ENCODE results near the gene GEMIN5. TPM values are rescaled to one million over a fixed set of nuclear protein-coding genes. Genes with fewer than 3 reads are reported as not detected.
"Not testable (repeated sequence)": the region's sequence is repeated elsewhere in the genome, so short reads cannot be mapped to it uniquely, and the experiment has no call there.

Gene GEMIN5
- total and polyA plus RNA-seq, 10 donors: 3.2 to 16.1 (median 13.8) TPM

DNA sequence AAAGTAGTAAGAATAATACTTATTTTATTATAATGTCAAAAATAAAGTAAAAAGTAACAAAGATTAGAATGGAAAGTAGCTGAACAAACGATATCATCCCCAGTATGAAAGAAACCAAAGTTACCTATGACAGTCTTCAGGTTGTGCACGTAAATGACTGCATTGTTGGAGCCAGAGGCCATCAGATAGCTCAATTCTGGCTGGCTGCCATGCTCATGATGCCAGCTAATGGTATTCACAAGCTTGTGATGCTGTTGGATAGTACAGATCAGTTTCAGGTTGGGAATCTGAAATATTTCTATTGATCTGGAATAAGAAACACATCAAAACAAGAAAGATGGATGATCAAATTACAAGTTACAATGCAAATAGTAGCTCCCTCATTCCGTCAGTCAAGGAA, 21.1 kb downstream of the GEMIN5 start:
- intact Hi-C loops (cut with DNase I; ENCODE audit: low total_unique reads): no loop called here
- no peaks in the 10 kb centered on the region for H3K9me3 ChIP-seq
- H3K27me3 ChIP-seq (replicated peaks in 1 of 7): no peaks in the 10 kb centered on the region
- H3K4me1 ChIP-seq: no peaks in the 10 kb centered on the region
- WGBS, 5 donors: 87 to 93% (median 92%) methylated on average over 3 of the region's 3 CpGs
- H3K36me3 ChIP-seq: peaks cover 3 to 100% (median 79%) of the 10 kb centered on the region in 6 donors
- TF ChIP-seq, protein P1, sequence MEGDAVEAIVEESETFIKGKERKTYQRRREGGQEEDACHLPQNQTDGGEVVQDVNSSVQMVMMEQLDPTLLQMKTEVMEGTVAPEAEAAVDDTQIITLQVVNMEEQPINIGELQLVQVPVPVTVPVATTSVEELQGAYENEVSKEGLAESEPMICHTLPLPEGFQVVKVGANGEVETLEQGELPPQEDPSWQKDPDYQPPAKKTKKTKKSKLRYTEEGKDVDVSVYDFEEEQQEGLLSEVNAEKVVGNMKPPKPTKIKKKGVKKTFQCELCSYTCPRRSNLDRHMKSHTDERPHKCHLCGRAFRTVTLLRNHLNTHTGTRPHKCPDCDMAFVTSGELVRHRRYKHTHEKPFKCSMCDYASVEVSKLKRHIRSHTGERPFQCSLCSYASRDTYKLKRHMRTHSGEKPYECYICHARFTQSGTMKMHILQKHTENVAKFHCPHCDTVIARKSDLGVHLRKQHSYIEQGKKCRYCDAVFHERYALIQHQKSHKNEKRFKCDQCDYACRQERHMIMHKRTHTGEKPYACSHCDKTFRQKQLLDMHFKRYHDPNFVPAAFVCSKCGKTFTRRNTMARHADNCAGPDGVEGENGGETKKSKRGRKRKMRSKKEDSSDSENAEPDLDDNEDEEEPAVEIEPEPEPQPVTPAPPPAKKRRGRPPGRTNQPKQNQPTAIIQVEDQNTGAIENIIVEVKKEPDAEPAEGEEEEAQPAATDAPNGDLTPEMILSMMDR (IDR thresholded peaks at IDR 0.05 in 8 of 11, conservative IDR thresholded peaks at IDR 0.05 in 3 of 11): no peak
- TF ChIP-seq POLR2A (IDR thresholded peaks at IDR 0.05): no peak
- TF ChIP-seq POLR2AphosphoS5 (IDR thresholded peaks at IDR 0.05): no peak
- no peak overlapping the region for H3K27ac ChIP-seq
- no peak for DNase-seq
- no peak overlapping the region for H3K4me3 ChIP-seq

DNA sequence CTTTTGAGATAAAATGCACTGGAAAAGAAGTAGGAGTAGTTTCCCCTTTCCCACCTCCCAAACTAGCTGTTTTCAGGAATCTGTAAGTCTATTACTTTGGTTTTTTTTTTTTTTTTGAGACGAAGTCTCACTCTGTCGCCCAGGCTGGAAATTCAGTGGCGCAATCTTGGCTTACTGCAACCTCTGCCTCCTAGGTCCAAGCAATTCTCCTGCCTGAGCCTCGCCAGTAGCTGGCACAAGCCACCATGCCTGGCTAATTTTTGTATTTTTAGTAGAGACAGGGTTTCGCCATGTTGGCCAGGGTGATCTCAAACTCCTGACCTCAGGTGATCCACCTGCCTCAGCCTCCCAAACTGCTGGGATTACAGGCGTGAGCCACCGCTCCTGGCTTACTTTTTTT, 32.4 kb downstream of the GEMIN5 start:
- H3K4me1 ChIP-seq; H3K4me3 ChIP-seq; H3K27ac ChIP-seq; H3K9me3 ChIP-seq; H3K27me3 ChIP-seq (replicated peaks in 1 of 7); intact Hi-C loops (cut with DNase I; ENCODE audit: low total_unique reads); DNase-seq: not testable (repeated sequence)
- peaks cover 6 to 100% (median 79%) of the 10 kb centered on the region in 6 donors for H3K36me3 ChIP-seq
- WGBS, 5 donors: 84 to 90% (median 88%) methylated on average over 7 of the region's 7 CpGs

DNA sequence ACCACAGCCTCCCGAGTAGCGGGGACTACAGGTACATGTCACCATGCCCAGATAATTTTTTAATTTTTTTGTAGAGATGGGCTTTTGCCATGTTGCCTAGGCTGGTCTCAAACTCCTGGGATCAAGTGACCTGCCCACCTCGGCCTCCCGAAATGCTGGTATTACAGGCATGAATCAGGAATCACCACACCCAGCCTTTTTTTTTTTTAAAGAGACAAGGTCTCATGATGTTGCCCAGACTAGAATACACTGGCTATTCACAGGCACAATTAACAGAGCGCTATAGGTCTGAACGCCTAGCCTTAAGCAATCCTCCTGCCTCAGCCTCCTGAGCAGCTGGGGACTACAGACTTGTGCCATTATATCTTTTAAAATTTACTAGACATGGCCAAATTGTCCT, 36.1 kb downstream of the GEMIN5 start:
- Histone ChIP-seq H3K36me3 (peaks cover 9 to 100% (median 90%) of the 10 kb centered on the region in 6 donors), H3K9me3 (no peaks in the 10 kb centered on the region), H3K4me1 (no peaks in the 10 kb centered on the region), H3K27me3 (replicated peaks in 1 of 7) (no peaks in the 10 kb centered on the region), H3K4me3 (no peak overlapping the region), H3K27ac (no peak overlapping the region)
- WGBS, 5 donors: 92 to 97% (median 94%) methylated on average over 6 of the region's 6 CpGs
- no peak for TF ChIP-seq POLR2AphosphoS5 (IDR thresholded peaks at IDR 0.05)
- no peak for TF ChIP-seq POLR2A (IDR thresholded peaks at IDR 0.05)
- TF ChIP-seq, protein P1 (IDR thresholded peaks at IDR 0.05 in 8 of 11, conservative IDR thresholded peaks at IDR 0.05 in 3 of 11): no peak
- intact Hi-C loops (cut with DNase I; ENCODE audit: low total_unique reads): no loop called here
- DNase-seq: no peak

GRCh38 chr5:154901276-154901675, 36.7 kb downstream of the GEMIN5 start:
- Histone ChIP-seq H3K4me3 (no peak overlapping the region), H3K36me3 (peaks cover 9 to 100% (median 90%) of the 10 kb centered on the region in 6 donors), H3K27me3 (replicated peaks in 1 of 7) (no peaks in the 10 kb centered on the region), H3K4me1 (no peaks in the 10 kb centered on the region), H3K27ac (no peak overlapping the region), H3K9me3 (no peaks in the 10 kb centered on the region)
- intact Hi-C loops (cut with DNase I; ENCODE audit: low total_unique reads): no loop called here
- WGBS, 5 donors: 91 to 99% (median 93%) methylated on average over 2 of the region's 2 CpGs
- DNase-seq: no peak
- no peak for TF ChIP-seq POLR2AphosphoS5 (IDR thresholded peaks at IDR 0.05)
- TF ChIP-seq, protein P1 (IDR thresholded peaks at IDR 0.05 in 8 of 11, conservative IDR thresholded peaks at IDR 0.05 in 3 of 11): no peak
- no peak for TF ChIP-seq POLR2A (IDR thresholded peaks at IDR 0.05)

GRCh38 chr5:154900066-154900465, 37.9 kb downstream of the GEMIN5 start:
- TF ChIP-seq POLR2A (IDR thresholded peaks at IDR 0.05): no peak
- H3K27me3 ChIP-seq (replicated peaks in 1 of 7): no peaks in the 10 kb centered on the region
- WGBS, 5 donors: 93 to 98% (median 96%) methylated on average over 1 of the region's 1 CpG

More at GRCh38 chr5:154900066-154900465, 37.9 kb downstream of the GEMIN5 start:
- Histone ChIP-seq H3K4me1 (no peaks in the 10 kb centered on the region), H3K9me3 (no peaks in the 10 kb centered on the region), H3K4me3 (no peak overlapping the region), H3K27ac (no peak overlapping the region), H3K36me3 (peaks cover 9 to 100% (median 88%) of the 10 kb centered on the region in 6 donors)
- DNase-seq: no peak
- intact Hi-C loops (cut with DNase I; ENCODE audit: low total_unique reads): no loop called here
